ENCODE results near the gene CSMD2. TPM values are rescaled to one million over a fixed set of nuclear protein-coding genes. Genes with fewer than 3 reads are reported as not detected.
A peak's percentile ranks its signal among the peaks of the same experiment; 100 is the strongest.

The CSMD2 gene
- total RNA-seq, 2 donors from 2014 or later, result 2.8 to 3.0 TPM

- H3K27me3 ChIP-seq (replicated peaks; ENCODE audit: insufficient read depth), result no peaks in the 10 kb centered on the region
- no peak for TF ChIP-seq CTCF (IDR thresholded peaks at IDR 0.05)
- DNase-seq (ENCODE audit: low spot score) (no peak), ATAC-seq (ENCODE audit: insufficient number of reproducible peaks, low FRiP score, low read depth) (no peak)
- H3K4me3 ChIP-seq, result no peak overlapping the region
- no peaks in the 10 kb centered on the region for H3K9me3 ChIP-seq
- no peaks in the 10 kb centered on the region for H3K36me3 ChIP-seq
- H3K27ac ChIP-seq, result peak overlapping the region; percentile 23 to 46
- peaks cover 20 to 32% of the 10 kb centered on the region in 2 donors for H3K4me1 ChIP-seq (ENCODE audit: control insufficient read depth in 1 of 2, low read depth in 2 of 2)
These were observed 602.5 kb downstream of the CSMD2 start for GRCh38 chr1:33562563-33562962.

- H3K9me3 ChIP-seq, result no peaks in the 10 kb centered on the region
- H3K4me1 ChIP-seq (ENCODE audit: control insufficient read depth in 1 of 2, low read depth in 2 of 2), result peaks cover 20 to 32% of the 10 kb centered on the region in 2 donors
- TF ChIP-seq CTCF (IDR thresholded peaks at IDR 0.05), result no peak
- DNase-seq (ENCODE audit: low spot score), result no peak
- no peaks in the 10 kb centered on the region for H3K36me3 ChIP-seq
- no peak for ATAC-seq (ENCODE audit: insufficient number of reproducible peaks, low FRiP score, low read depth)
- H3K27ac ChIP-seq, result no peak overlapping the region
- H3K27me3 ChIP-seq (replicated peaks; ENCODE audit: insufficient read depth), result no peaks in the 10 kb centered on the region
- H3K4me3 ChIP-seq, result no peak overlapping the region
These were observed 603.5 kb downstream of the CSMD2 start for GRCh38 chr1:33561576-33561975.

- ATAC-seq (ENCODE audit: insufficient number of reproducible peaks, low FRiP score, low read depth) (no peak), DNase-seq (ENCODE audit: low spot score) (no peak)
- H3K27ac ChIP-seq, result no peak overlapping the region
- TF ChIP-seq CTCF (IDR thresholded peaks at IDR 0.05), result no peak
- H3K27me3 ChIP-seq (replicated peaks; ENCODE audit: insufficient read depth), result no peaks in the 10 kb centered on the region
- H3K36me3 ChIP-seq, result no peaks in the 10 kb centered on the region
- no peak overlapping the region for H3K4me3 ChIP-seq
- H3K9me3 ChIP-seq, result no peaks in the 10 kb centered on the region
- peaks cover 20 to 31% of the 10 kb centered on the region in 2 donors for H3K4me1 ChIP-seq (ENCODE audit: control insufficient read depth in 1 of 2, low read depth in 2 of 2)
These were observed 604.4 kb downstream of the CSMD2 start for GRCh38 chr1:33560680-33561079.

DNA sequence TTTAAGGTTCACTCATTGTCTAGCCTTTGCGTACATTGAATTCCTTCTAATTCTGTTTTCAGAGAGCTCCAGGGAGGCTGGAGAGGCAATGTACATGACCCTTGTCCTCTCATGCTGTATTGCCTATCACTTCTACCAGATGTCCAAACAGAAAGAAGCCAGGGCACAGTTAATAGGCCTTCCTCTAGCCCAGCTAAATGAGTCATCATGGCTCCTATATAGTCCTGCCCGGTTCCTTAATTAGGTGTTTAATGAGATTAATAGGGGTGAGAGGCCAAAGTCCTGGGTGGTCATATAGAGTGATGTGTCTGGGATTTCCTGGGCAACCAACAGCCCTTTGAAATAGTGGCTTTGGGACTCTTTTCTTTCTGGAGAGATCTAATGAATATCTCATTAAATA lies 616.3 kb downstream of the CSMD2 start:
- no peaks in the 10 kb centered on the region for H3K27me3 ChIP-seq (replicated peaks; ENCODE audit: insufficient read depth)
- no peaks in the 10 kb centered on the region for H3K4me1 ChIP-seq (ENCODE audit: control insufficient read depth in 1 of 2, low read depth in 2 of 2)
- peaks cover 6% of the 10 kb centered on the region for H3K9me3 ChIP-seq
- no peak overlapping the region for H3K27ac ChIP-seq
- no peak for TF ChIP-seq CTCF (IDR thresholded peaks at IDR 0.05)
- no peak for ATAC-seq (ENCODE audit: insufficient number of reproducible peaks, low FRiP score, low read depth)
- H3K36me3 ChIP-seq, result no peaks in the 10 kb centered on the region
- DNase-seq (ENCODE audit: low spot score), result no peak
- H3K4me3 ChIP-seq, result no peak overlapping the region

- H3K4me3 ChIP-seq, result no peak overlapping the region
- TF ChIP-seq CTCF (IDR thresholded peaks at IDR 0.05), result no peak
- peaks cover 6% of the 10 kb centered on the region for H3K9me3 ChIP-seq
- no peaks in the 10 kb centered on the region for H3K27me3 ChIP-seq (replicated peaks; ENCODE audit: insufficient read depth)
- no peaks in the 10 kb centered on the region for H3K36me3 ChIP-seq
- no peak for ATAC-seq (ENCODE audit: insufficient number of reproducible peaks, low FRiP score, low read depth)
- H3K27ac ChIP-seq, result no peak overlapping the region
- DNase-seq (ENCODE audit: low spot score), result no peak
- H3K4me1 ChIP-seq (ENCODE audit: control insufficient read depth in 1 of 2, low read depth in 2 of 2), result no peaks in the 10 kb centered on the region
These were observed 616.7 kb downstream of the CSMD2 start for GRCh38 chr1:33548319-33548718.

All from thoracic aorta (tissue), 2 donors.